ENCODE measurements around the gene SPANXN3.

SPANXN3 gene

GRCh38 chrX:143466130-143466529, 51.1 kb downstream of the SPANXN3 start:
- Histone ChIP-seq H3K4me3 (ENCODE audit: low read depth, low read length) (no peak overlapping the region), H3K36me3 (replicated peaks) (no peaks in the 10 kb centered on the region), H3K27ac (no peak overlapping the region), H3K27me3 (replicated peaks) (no peaks in the 10 kb centered on the region)
- no peak for TF ChIP-seq CTCF (IDR thresholded peaks at IDR 0.05; ENCODE audit: low read depth, low read length, missing control alignments)
- in situ Hi-C loops (cut with HindIII; ENCODE audit: low pct_ligation_motif_present, low sequenced_read_pairs) = no loop called here
- no peak for DNase-seq

GRCh38 chrX:143462696-143463095, 54.6 kb downstream of the SPANXN3 start:
- no peak for TF ChIP-seq CTCF (IDR thresholded peaks at IDR 0.05; ENCODE audit: low read depth, low read length, missing control alignments)
- in situ Hi-C loops (cut with HindIII; ENCODE audit: low pct_ligation_motif_present, low sequenced_read_pairs) = no loop called here

GRCh38 chrX:143461606-143462005, 55.7 kb downstream of the SPANXN3 start:
- Histone ChIP-seq H3K27me3 (replicated peaks) (no peaks in the 10 kb centered on the region), H3K36me3 (replicated peaks) (no peaks in the 10 kb centered on the region), H3K27ac (no peak overlapping the region), H3K4me3 (ENCODE audit: low read depth, low read length) (no peak overlapping the region)
- in situ Hi-C loops (cut with HindIII; ENCODE audit: low pct_ligation_motif_present, low sequenced_read_pairs) = no loop called here
- no peak for DNase-seq
- no peak for TF ChIP-seq CTCF (IDR thresholded peaks at IDR 0.05; ENCODE audit: low read depth, low read length, missing control alignments)

More at GRCh38 chrX:143462696-143463095, 54.6 kb downstream of the SPANXN3 start:
- no peaks in the 10 kb centered on the region for H3K36me3 ChIP-seq (replicated peaks)
- no peaks in the 10 kb centered on the region for H3K27me3 ChIP-seq (replicated peaks)
- H3K4me3 ChIP-seq (ENCODE audit: low read depth, low read length) = no peak overlapping the region
- DNase-seq = no peak
- no peak overlapping the region for H3K27ac ChIP-seq

All from brain microvascular endothelial cell (primary cell).